GM18505 (cell line): Measurements from ENCODE around the gene SERPINA5.
"Not testable (repeated sequence)": the region's sequence is repeated elsewhere in the genome, so short reads cannot be mapped to it uniquely, and the experiment has no call there.

Source experiments
- ATAC-seq: cut with Tn5 transposase; IDR thresholded peaks from one replicate; pipeline ENCODE4 v1.9.1; 2021; ENCODE audit not compliant: unreplicated experiment
- POLR2A ChIP-seq: IDR thresholded peaks from 4 replicates; pipeline ENCODE4 v1.6.1; 2011; ENCODE audit warnings: borderline replicate concordance; ENCODE audit not compliant: insufficient read depth, insufficient read length; ENCODE audit errors: extremely low read depth

SERPINA5 gene

DNA sequence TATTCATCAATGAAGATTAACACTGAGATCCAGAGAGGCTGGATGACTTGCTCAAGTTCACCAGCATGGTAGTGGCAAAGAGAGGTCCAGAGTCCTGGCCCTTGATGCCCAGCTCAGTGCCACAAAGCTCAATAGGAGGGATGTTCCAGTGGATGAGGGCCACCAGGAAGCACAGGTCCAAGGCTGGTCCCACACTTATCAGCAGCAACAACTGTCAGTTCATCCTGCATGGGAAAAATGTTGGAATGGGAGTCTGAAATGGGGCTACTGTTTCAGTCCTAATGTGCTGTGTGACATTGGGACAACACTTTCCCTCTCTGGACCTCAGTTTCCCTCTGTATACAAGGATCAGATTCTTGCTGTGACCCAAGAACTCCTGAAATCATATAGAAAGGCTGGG lies 11.2 kb downstream of the SERPINA5 start:
- TF ChIP-seq POLR2A, result no peak
- no peak for ATAC-seq

DNA sequence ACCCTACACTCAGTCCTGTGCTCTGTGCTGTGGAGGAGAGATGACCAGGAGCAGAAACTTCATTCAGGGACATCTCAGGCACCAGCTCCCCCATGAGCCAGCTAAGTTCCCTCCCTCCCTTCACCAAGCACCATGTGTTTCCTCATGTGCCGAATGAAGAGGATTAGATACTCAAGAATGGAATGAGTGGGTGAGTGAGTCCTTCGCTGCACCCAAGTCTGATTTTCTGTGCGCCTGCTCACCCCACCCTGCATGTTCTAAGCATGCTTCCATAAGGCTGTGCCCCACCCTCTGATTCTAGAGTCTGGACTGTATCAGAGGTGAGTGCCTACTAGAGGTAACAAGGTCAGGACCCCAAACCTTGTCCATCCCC lies 12.1 kb downstream of the SERPINA5 start:
- TF ChIP-seq POLR2A, result no peak
- no peak for ATAC-seq

- ATAC-seq, result no peak
- no peak for TF ChIP-seq POLR2A
These were observed 12.7 kb downstream of the SERPINA5 start for GRCh38 chr14:94593749-94594431.

- no peak for ATAC-seq
- TF ChIP-seq POLR2A, result no peak
These were observed 13.2 kb downstream of the SERPINA5 start for GRCh38 chr14:94594441-94594840.

- ATAC-seq, result no peak
- TF ChIP-seq POLR2A, result no peak
These were observed 14.7 kb downstream of the SERPINA5 start for GRCh38 chr14:94595912-94596311.

DNA sequence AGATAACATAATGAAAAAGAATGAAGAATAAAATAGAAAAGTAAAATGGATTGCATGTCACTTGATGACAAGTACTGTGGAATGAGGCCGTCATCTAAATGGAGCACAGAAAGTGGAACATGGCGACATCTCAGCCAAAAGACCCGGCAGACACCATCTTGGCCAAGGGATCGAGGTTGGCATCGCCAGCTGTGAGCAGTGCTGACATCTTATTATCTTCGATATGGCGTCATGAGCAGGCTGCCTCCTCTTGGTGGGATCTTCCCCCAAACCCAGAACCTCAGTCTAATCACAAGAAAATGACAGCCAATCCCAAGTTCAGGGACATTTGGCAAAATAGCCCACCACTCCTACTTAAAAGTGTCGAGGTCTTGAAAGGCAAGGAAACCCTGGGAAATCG lies 15.1 kb downstream of the SERPINA5 start:
- ATAC-seq, result no peak

GRCh38 chr14:94597788-94598187 lies 16.6 kb downstream of the SERPINA5 start:
- TF ChIP-seq POLR2A, result no peak
- ATAC-seq, result no peak

More for the DNA sequence above, 15.1 kb downstream of the SERPINA5 start:
- no peak for TF ChIP-seq POLR2A

- ATAC-seq, result no peak
- no peak for TF ChIP-seq POLR2A
These were observed 17.2 kb downstream of the SERPINA5 start for GRCh38 chr14:94598506-94598815.

GRCh38 chr14:94598816-94599655 lies 17.8 kb downstream of the SERPINA5 start:
- ATAC-seq, result no peak
- TF ChIP-seq POLR2A, result no peak

DNA sequence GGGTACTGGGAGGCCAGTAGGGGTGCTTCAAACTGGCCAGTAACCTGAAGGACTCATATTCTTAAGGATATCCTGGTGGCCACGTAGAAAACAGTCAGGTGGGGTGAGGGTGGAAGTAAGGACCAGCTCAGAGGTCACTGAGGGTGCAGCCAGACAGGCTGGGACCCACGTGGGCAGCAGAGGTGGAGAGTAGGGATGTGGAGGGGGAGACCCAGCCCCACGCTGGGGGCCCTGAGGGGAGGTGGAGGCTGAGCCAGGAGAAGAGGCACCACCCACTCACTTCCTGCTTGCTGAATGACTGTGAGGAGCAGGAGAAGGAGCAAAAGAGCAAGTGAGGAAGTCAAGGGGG lies 18.4 kb downstream of the SERPINA5 start:
- ATAC-seq, result no peak
- TF ChIP-seq POLR2A, result no peak

DNA sequence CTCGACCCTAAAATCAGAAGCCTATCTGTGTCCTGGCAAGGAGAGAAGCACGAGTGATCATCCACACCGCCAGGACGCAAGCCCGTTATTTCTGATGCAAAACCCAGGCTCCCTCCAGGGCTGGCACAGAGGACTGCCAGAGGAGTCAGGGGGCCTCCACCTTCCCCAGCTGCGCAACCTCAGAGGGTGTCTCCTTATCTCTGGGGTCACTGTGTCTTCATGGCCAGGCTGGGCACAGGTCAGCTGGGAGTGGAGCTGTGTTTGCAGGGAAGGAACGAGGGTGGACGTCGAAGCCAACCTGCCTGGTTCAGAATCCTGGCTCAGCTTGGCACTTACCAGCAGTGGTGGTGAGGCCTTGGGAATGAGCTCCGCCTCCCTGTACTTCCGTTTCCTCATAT lies 18.9 kb downstream of the SERPINA5 start:
- ATAC-seq, result no peak
- no peak for TF ChIP-seq POLR2A

GRCh38 chr14:94601884-94602391 lies 20.7 kb downstream of the SERPINA5 start:
- TF ChIP-seq POLR2A, result no peak
- ATAC-seq, result no peak

DNA sequence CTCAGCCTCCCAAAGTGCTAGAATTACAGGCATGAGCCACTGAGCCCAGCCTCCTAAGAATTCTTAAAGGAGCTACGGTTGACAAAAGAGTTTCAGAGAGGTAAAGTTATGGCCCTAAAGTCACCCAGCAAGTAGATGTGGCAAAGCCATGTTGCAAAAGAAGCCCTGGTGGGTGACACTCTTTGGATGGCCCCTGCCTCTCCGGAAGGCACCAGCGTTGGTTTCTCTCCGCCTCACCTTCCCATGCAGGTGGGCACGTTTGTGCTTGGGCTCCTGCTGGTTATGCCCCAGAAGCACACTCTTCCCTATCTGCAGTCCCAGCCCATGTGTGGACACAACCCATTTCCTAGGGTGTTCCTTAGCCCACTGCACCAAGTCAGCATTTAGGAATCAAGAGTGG lies 21.5 kb downstream of the SERPINA5 start:
- TF ChIP-seq POLR2A, result no peak
- ATAC-seq, result no peak

DNA sequence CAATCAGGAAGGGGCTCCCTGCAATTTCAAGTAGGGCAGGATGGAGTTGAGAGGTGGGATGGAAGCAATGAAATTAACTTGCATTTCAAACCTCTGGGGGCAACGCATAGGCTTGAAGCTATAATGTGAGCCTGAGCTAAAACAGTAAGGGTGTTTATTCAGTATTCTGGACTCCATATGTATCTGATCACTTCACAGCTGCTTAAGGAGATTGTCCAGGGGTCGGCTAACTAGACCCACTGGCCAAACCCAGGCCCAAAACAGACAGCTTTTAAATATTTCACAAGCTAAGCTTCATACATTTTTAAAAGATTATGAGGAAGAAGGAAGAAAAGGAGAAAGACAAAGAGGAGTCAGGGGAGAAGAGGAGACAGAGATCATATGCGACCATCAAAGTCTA lies 24.1 kb downstream of the SERPINA5 start:
- no peak for ATAC-seq
- no peak for TF ChIP-seq POLR2A

GRCh38 chr14:94608966-94609365 lies 27.7 kb downstream of the SERPINA5 start:
- not testable (repeated sequence) for ATAC-seq

- no peak for ATAC-seq
- no peak for TF ChIP-seq POLR2A
These were observed 30.0 kb downstream of the SERPINA5 start for GRCh38 chr14:94611179-94611578.
